ENCODE measurements around the gene RNF168.
"Not testable (repeated sequence)": the region's sequence is repeated elsewhere in the genome, so short reads cannot be mapped to it uniquely, and the experiment has no call there.

The RNF168 gene

GRCh38 chr3:196523841-196524240, 20.3 kb upstream of the RNF168 start:
- DNase-seq (ENCODE audit: low spot score), result no peak
- TF ChIP-seq, protein P1, sequence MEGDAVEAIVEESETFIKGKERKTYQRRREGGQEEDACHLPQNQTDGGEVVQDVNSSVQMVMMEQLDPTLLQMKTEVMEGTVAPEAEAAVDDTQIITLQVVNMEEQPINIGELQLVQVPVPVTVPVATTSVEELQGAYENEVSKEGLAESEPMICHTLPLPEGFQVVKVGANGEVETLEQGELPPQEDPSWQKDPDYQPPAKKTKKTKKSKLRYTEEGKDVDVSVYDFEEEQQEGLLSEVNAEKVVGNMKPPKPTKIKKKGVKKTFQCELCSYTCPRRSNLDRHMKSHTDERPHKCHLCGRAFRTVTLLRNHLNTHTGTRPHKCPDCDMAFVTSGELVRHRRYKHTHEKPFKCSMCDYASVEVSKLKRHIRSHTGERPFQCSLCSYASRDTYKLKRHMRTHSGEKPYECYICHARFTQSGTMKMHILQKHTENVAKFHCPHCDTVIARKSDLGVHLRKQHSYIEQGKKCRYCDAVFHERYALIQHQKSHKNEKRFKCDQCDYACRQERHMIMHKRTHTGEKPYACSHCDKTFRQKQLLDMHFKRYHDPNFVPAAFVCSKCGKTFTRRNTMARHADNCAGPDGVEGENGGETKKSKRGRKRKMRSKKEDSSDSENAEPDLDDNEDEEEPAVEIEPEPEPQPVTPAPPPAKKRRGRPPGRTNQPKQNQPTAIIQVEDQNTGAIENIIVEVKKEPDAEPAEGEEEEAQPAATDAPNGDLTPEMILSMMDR (IDR thresholded peaks at IDR 0.05; ENCODE audit: poor library complexity, severe bottlenecking), result no peak

DNA sequence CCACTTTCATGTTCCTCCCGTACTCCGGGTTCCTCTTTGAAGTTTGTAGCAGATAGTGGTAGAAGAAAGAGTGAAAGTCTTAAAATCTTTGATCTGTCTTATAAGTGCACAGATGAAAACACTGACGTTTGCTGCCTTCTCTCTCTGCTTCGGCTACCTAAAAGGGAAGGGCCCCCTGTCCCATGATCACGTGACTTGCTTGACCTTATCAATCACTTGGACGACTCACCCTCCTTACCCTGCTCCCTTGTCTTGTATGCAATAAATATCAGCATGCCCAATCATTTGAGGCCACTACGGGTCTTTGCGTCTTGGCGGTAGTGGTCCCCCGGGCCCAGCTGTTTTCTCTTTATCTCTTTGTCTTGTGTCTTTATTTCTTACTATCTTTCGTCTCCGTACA, 17.7 kb upstream of the RNF168 start:
- peaks cover 13% of the 10 kb centered on the region for H3K9me3 ChIP-seq (ENCODE audit: severe bottlenecking)
- DNase-seq (ENCODE audit: low spot score); H3K27me3 ChIP-seq (ENCODE audit: insufficient read depth, poor library complexity, severe bottlenecking); H3K4me1 ChIP-seq (ENCODE audit: insufficient read depth, poor library complexity, severe bottlenecking); H3K27ac ChIP-seq (ENCODE audit: poor library complexity, severe bottlenecking); ATAC-seq (ENCODE audit: low read depth); H3K4me3 ChIP-seq (ENCODE audit: severe bottlenecking); H3K36me3 ChIP-seq (ENCODE audit: low read depth): not testable (repeated sequence)

More at GRCh38 chr3:196523841-196524240, 20.3 kb upstream of the RNF168 start:
- ATAC-seq (ENCODE audit: low read depth), result no peak
- Histone ChIP-seq H3K4me1 (ENCODE audit: insufficient read depth, poor library complexity, severe bottlenecking) (no peaks in the 10 kb centered on the region), H3K9me3 (ENCODE audit: severe bottlenecking) (peaks cover 9% of the 10 kb centered on the region), H3K27ac (ENCODE audit: poor library complexity, severe bottlenecking) (no peak overlapping the region), H3K27me3 (ENCODE audit: insufficient read depth, poor library complexity, severe bottlenecking) (no peaks in the 10 kb centered on the region), H3K36me3 (ENCODE audit: low read depth) (no peaks in the 10 kb centered on the region), H3K4me3 (ENCODE audit: severe bottlenecking) (no peak overlapping the region)

- Histone ChIP-seq H3K4me3 (ENCODE audit: severe bottlenecking) (no peak overlapping the region), H3K9me3 (ENCODE audit: severe bottlenecking) (peaks cover 13% of the 10 kb centered on the region), H3K36me3 (ENCODE audit: low read depth) (no peaks in the 10 kb centered on the region), H3K27me3 (ENCODE audit: insufficient read depth, poor library complexity, severe bottlenecking) (no peaks in the 10 kb centered on the region), H3K27ac (ENCODE audit: poor library complexity, severe bottlenecking) (no peak overlapping the region), H3K4me1 (ENCODE audit: insufficient read depth, poor library complexity, severe bottlenecking) (no peaks in the 10 kb centered on the region)
- no peak for ATAC-seq (ENCODE audit: low read depth)
- DNase-seq (ENCODE audit: low spot score), result no peak
- TF ChIP-seq, protein P1 (IDR thresholded peaks at IDR 0.05; ENCODE audit: poor library complexity, severe bottlenecking), result no peak
Measured at GRCh38 chr3:196519718-196520082, 16.1 kb upstream of the RNF168 start.

GRCh38 chr3:196518966-196519717, 15.6 kb upstream of the RNF168 start:
- H3K9me3 ChIP-seq (ENCODE audit: severe bottlenecking), result peaks cover 13% of the 10 kb centered on the region
- H3K27me3 ChIP-seq (ENCODE audit: insufficient read depth, poor library complexity, severe bottlenecking), result no peaks in the 10 kb centered on the region
- no peak overlapping the region for H3K27ac ChIP-seq (ENCODE audit: poor library complexity, severe bottlenecking)
- TF ChIP-seq, protein P1 (IDR thresholded peaks at IDR 0.05; ENCODE audit: poor library complexity, severe bottlenecking), result peak; percentile 20
- ATAC-seq (ENCODE audit: low read depth) (no peak), DNase-seq (ENCODE audit: low spot score) (no peak)
- H3K4me3 ChIP-seq (ENCODE audit: severe bottlenecking), result no peak overlapping the region
- no peaks in the 10 kb centered on the region for H3K36me3 ChIP-seq (ENCODE audit: low read depth)
- no peaks in the 10 kb centered on the region for H3K4me1 ChIP-seq (ENCODE audit: insufficient read depth, poor library complexity, severe bottlenecking)

- ATAC-seq (ENCODE audit: low read depth), result no peak
- H3K36me3 ChIP-seq (ENCODE audit: low read depth), result no peaks in the 10 kb centered on the region
- H3K27ac ChIP-seq (ENCODE audit: poor library complexity, severe bottlenecking), result no peak overlapping the region
- no peaks in the 10 kb centered on the region for H3K4me1 ChIP-seq (ENCODE audit: insufficient read depth, poor library complexity, severe bottlenecking)
- DNase-seq (ENCODE audit: low spot score), result no peak
- H3K9me3 ChIP-seq (ENCODE audit: severe bottlenecking), result peaks cover 13% of the 10 kb centered on the region
- no peak overlapping the region for H3K4me3 ChIP-seq (ENCODE audit: severe bottlenecking)
- no peaks in the 10 kb centered on the region for H3K27me3 ChIP-seq (ENCODE audit: insufficient read depth, poor library complexity, severe bottlenecking)
- TF ChIP-seq, protein P1 (IDR thresholded peaks at IDR 0.05; ENCODE audit: poor library complexity, severe bottlenecking), result no peak
Measured at GRCh38 chr3:196517919-196518318, 14.4 kb upstream of the RNF168 start.
